ENCODE measurements around the gene RPL19.

DNA sequence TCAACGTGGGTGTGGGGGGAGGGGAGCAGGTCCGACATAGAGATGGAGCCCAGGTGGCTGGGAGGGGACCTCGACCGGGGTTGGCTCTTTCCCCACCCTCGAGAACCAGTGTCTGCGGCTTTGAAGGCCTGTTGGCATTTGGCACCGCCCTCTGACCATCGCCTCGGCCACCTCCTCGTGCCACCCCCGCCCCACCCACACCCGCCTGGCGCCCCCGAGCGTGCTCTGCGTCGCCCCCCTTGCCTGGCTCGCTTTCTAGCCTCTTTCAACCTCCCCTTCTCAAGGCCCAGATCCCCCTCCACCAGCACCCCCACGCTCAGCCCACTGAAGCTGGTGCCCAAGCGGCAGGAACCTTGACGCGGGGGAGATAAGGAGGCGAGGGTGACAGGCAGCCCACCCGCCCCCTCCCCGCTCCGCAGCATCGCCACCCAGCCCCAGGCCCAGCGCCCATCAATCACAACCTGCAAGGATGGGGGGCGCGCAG lies 3.2 kb upstream of the RPL19 start:
- TF ChIP-seq ELF4 (IDR thresholded peaks at IDR 0.05): no peak
- TF ChIP-seq HDGF (IDR thresholded peaks at IDR 0.05; ENCODE audit: borderline replicate concordance): no peak
- no peak for TF ChIP-seq ZNF384 (IDR thresholded peaks at IDR 0.05)
- TF ChIP-seq NFRKB (IDR thresholded peaks at IDR 0.05): no peak
